Heart left ventricle (tissue), 13 donors: ENCODE measurements around the gene MAP1B.

Experiments used
- CTCF ChIP-seq, 12 donors: fragments of 200-600 bp; sonication (generic) in 4 of 12; IDR thresholded peaks; one replicate each; pipeline versions ENCODE4 v1.5.0 to v1.8.0; 2018 to 2022; ENCODE audit warnings: antibody characterized with exemption in 12 of 12, mild to moderate bottlenecking in 5 of 12
- POLR2A ChIP-seq, 2 donors: fragments of 450-650 bp; IDR thresholded peaks; one replicate each; pipeline ENCODE4 v1.6.1; 2017; ENCODE audit warnings: antibody characterized with exemption in 2 of 2, mild to moderate bottlenecking in 2 of 2, moderate library complexity in 2 of 2
- donor health status: ischemic (EF 13 %, LVEDD 7.1; RV severe dilation, severe dysfunction).
- donor health status: DM: no; HTN: yes; CAD: no.
- donor health status: DM: no; HTN: no; CAD: no.
- donor health status: ischemic (EF 25% LVEDD 6.9; RV normal size, moderate dysfunction).
- donor health status: ischemic (EF 25% LVEDD 5.7; RV mildly dilated, moderate dysfunction).
- donor health status: ischemic (EF 35%, LVEDD 5.7; RV mildly dilated, moderate dysfunction).
- donor health status: nonischemic (EF 11% LVEDD 7.7; RV severe dilation, severe dysfunction).
- donor health status: DM: yes; HTN: yes; CAD: no.
- donor health status: PGD.
- donor health status: ischemic (EF 29% LVEDD 5.4; RV normal size, mild dysfunction).
- donor health status: nonischemic (EF 23%, LVEDD 6.1; RV moderate dilation, normal function).

GRCh38 chr5:72191404-72191803, 84.1 kb downstream of the MAP1B start:
- no peak for TF ChIP-seq CTCF (IDR thresholded peaks at IDR 0.05)
- no peak for TF ChIP-seq POLR2A (IDR thresholded peaks at IDR 0.05)
